HepG2 (cell line): ENCODE data around the gene KCNJ2. TPM values are rescaled to one million over a fixed set of nuclear protein-coding genes. Genes with fewer than 3 reads are reported as not detected.

ENCODE experiments used
- ATAC-seq: fragments of 200-7000 bp; cut with Tn5 transposase; 3 replicates; pipeline ENCODE4 v1.9.1; 2020; ENCODE audit warnings: mild to moderate bottlenecking, moderate library complexity
- BruUV-seq: library from RNA; stranded (reverse); fragments of 400-500 nt; replicated peaks from 2 replicates; lab custom pipeline; 2021; lab: Mats Ljungman, UMichigan
- CTCF ChIA-PET: fragments of 300-600 bp; formaldehyde crosslinking; extraction: SDS; loops from one replicate; lab custom pipeline; 2021; ENCODE audit warnings: low total read pairs, inconsistent platforms, low intra/inter-chr PET ratio; lab: Yijun Ruan, JAX
- POLR2A ChIA-PET: fragments of 350-600 bp; sonication (Branson Sonifier 250); formaldehyde crosslinking; loops from one replicate; lab custom pipeline; 2020; ENCODE audit warnings: antibody characterized with exemption, inconsistent platforms; lab: Yijun Ruan, JAX
- DNase-seq: peaks from one replicate; pipeline ENCODE4 v3.0.0-alpha.2; 2015; ENCODE audit warnings: low spot score
- FAIRE-seq: peaks from 3 replicates; lab custom pipeline; 2011; peaks lifted over from hg19 to GRCh38; lab: Jason Lieb, UNC
- H2AFZ ChIP-seq: one replicate; pipeline ENCODE4 v1.6.1; 2011; ENCODE audit warnings: low read length, inconsistent platforms
- H3K27ac ChIP-seq: fragments of 300-600 bp; 3 replicates; pipeline ENCODE4 v1.8.0; 2011; ENCODE audit warnings: mixed run types, mild to moderate bottlenecking, mixed read lengths, low read length, inconsistent platforms; ENCODE audit not compliant: insufficient read depth; ENCODE audit errors: extremely low read length
- H3K27me3 ChIP-seq, 2 experiments: fragments of 200-600 bp in 1 of 2; 2 replicates in 1 of 2; 3 replicates in 1 of 2; pipeline versions ENCODE4 v1.6.0 to v1.8.0; 2011; ENCODE audit warnings: low read length in 2 of 2, mild to moderate bottlenecking in 2 of 2, moderate library complexity in 2 of 2, inconsistent platforms in 1 of 2; ENCODE audit not compliant: insufficient read depth in 2 of 2, control insufficient read depth in 1 of 2
- H3K36me3 ChIP-seq, 2 experiments: fragments of 200-600 bp in 1 of 2; replicated peaks in 1 of 2; 2 replicates in 1 of 2; 3 replicates in 1 of 2; pipeline versions ENCODE4 v1.5.1 to v1.8.0; 2011; ENCODE audit warnings: low read length in 2 of 2, inconsistent platforms in 1 of 2; ENCODE audit not compliant: insufficient read depth in 2 of 2, control insufficient read depth in 1 of 2
- H3K4me1 ChIP-seq: 2 replicates; pipeline ENCODE4 v1.5.1; 2012; ENCODE audit warnings: low read length, inconsistent platforms; ENCODE audit not compliant: insufficient read depth
- H3K4me2 ChIP-seq: 2 replicates; pipeline ENCODE4 v1.6.0; 2011; ENCODE audit warnings: low read depth, low read length, inconsistent platforms
- H3K4me3 ChIP-seq, 3 experiments: fragments of 200-600 bp in 1 of 3; sonication (generic), shearing (Covaris generic) in 1 of 3; replicated peaks in 1 of 3; 2 replicates each; pipeline ENCODE4 v1.5.1; 2011 to 2016; ENCODE audit warnings: low read length in 3 of 3, inconsistent platforms in 2 of 3, low read depth in 2 of 3, mild to moderate bottlenecking in 2 of 3, control low read depth in 1 of 3, mixed read lengths in 1 of 3; ENCODE audit not compliant: insufficient read depth in 1 of 3
- H3K79me2 ChIP-seq: one replicate; pipeline ENCODE4 v1.6.1; 2011; ENCODE audit warnings: low read length, inconsistent platforms; ENCODE audit not compliant: insufficient read depth
- H3K9ac ChIP-seq: 2 replicates; pipeline ENCODE4 v1.6.0; 2011; ENCODE audit warnings: mild to moderate bottlenecking, low read depth, low read length, inconsistent platforms; ENCODE audit not compliant: insufficient read depth
- H3K9me3 ChIP-seq: 2 replicates; pipeline ENCODE4 v1.5.1; 2012; ENCODE audit warnings: mild to moderate bottlenecking, low read length
- H4K20me1 ChIP-seq: 2 replicates; pipeline ENCODE4 v1.6.0; 2011; ENCODE audit warnings: inconsistent platforms, mild to moderate bottlenecking, low read length, moderate library complexity; ENCODE audit not compliant: insufficient read depth
- ARHGAP35 ChIP-seq: sonication (generic); formaldehyde crosslinking; IDR thresholded peaks from 2 replicates; pipeline ENCODE4 v1.9.0; 2022; ENCODE audit warnings: mild to moderate bottlenecking, inconsistent platforms, moderate library complexity, missing genetic modification reagents, borderline replicate concordance
- ARID5B ChIP-seq: IDR thresholded peaks from 2 replicates; pipeline ENCODE4 v1.4.0; 2020; ENCODE audit warnings: mild to moderate bottlenecking, missing genetic modification reagents
- FOSL2 ChIP-seq: sonication (generic); formaldehyde crosslinking; IDR thresholded peaks from 2 replicates; pipeline ENCODE4 v1.4.0; 2020; ENCODE audit warnings: missing genetic modification reagents
- KDM6A ChIP-seq: IDR thresholded peaks from 2 replicates; pipeline ENCODE4 v1.6.1; 2016; ENCODE audit warnings: low read depth
- RFXANK ChIP-seq: IDR thresholded peaks from 2 replicates; pipeline ENCODE4 v1.6.1; 2016
- SSRP1 ChIP-seq: IDR thresholded peaks from 2 replicates; pipeline ENCODE4 v1.6.1; 2016; ENCODE audit warnings: control low read depth
- ZBED4 ChIP-seq: sonication (generic); formaldehyde crosslinking; IDR thresholded peaks from 2 replicates; pipeline ENCODE4 v1.4.0; 2020; ENCODE audit warnings: missing genetic modification reagents, borderline replicate concordance
- ZNF576 ChIP-seq: sonication (generic); formaldehyde crosslinking; IDR thresholded peaks from 2 replicates; pipeline ENCODE4 v1.4.0; 2020; ENCODE audit warnings: mild to moderate bottlenecking, missing genetic modification reagents
- ZNF619 ChIP-seq: sonication (generic); formaldehyde crosslinking; IDR thresholded peaks from 2 replicates; pipeline ENCODE4 v1.4.0; 2020; ENCODE audit warnings: mild to moderate bottlenecking, missing genetic modification reagents
- WGBS: methylation state at CpG from one replicate; pipeline ENCODE4 v1.1.6; 2017; ENCODE audit warnings: low lambda C conversion rate; 5-methylcytosine and 5-hydroxymethylcytosine counted together
- in situ Hi-C: cut with HindIII; loops from 2 replicates; pipeline ENCODE4 v1.10.0; 2017; ENCODE audit warnings: low pct_unique_long_range_greater_than_20kb; ENCODE audit not compliant: extremely low pct_ligation_motif_present
- intact Hi-C: fragments of 100-400 bp; cut with micrococcal nuclease; formaldehyde crosslinking; loops from one replicate; pipeline ENCODE4 v1.10.0; 2022; ENCODE audit not compliant: unreplicated experiment
- polyA plus RNA-seq, 8 experiments: library from polyadenylated mRNA; depleted of rRNA in 3 of 8; stranded (reverse) in 7 of 8; unstranded in 1 of 8; fragments of >200 nt; fragmentation: Illumina TruSeq in 4 of 8; extraction: Trizol in 4 of 8; gene quantifications; 2 replicates each; pipeline versions ENCODE4 v1.2.1 to v1.2.3, GENCODE V29; 2011 to 2016; ENCODE audit warnings: low read depth in 4 of 8, missing spikeins in 1 of 8, mixed read lengths in 1 of 8; ENCODE audit not compliant: insufficient read depth in 1 of 8
- total RNA-seq, 5 experiments: library from RNA; depleted of rRNA; stranded (reverse); fragments of >200 nt; fragmentation: Illumina TruSeq; extraction: Trizol; gene quantifications; 2 replicates each; pipeline ENCODE4 v1.2.3, GENCODE V29; 2016; ENCODE audit warnings: low read depth in 1 of 5

KCNJ2 gene
- total and polyA plus RNA-seq, 2 of the 13 experiments (the other 11 are each of a cell fraction or from before 2014, with no cell fraction given), result not detected

- Histone ChIP-seq H2AFZ (no peak overlapping the region), H4K20me1 (no peaks in the 10 kb centered on the region), H3K4me1 (no peaks in the 10 kb centered on the region), H3K4me3 (no peak overlapping the region), H3K27ac (no peak overlapping the region), H3K27me3 (no peaks in the 10 kb centered on the region), H3K9me3 (peaks cover 60% of the 10 kb centered on the region), H3K9ac (no peak overlapping the region), H3K36me3 (no peaks in the 10 kb centered on the region), H3K79me2 (no peaks in the 10 kb centered on the region), H3K4me2 (no peak overlapping the region)
- WGBS, result 2% methylated on average over 6 of the region's 6 CpGs
- no peak for ATAC-seq
- BruUV-seq, result no TSS peak
- ChIA-PET CTCF (no interaction called here), POLR2A (no interaction called here)
- intact Hi-C loops (no loop called here), in situ Hi-C loops (no loop called here)
- FAIRE-seq, result no peak
- no peak for TF ChIP-seq SSRP1 (CRISPR knock-in tag)
- TF ChIP-seq ZNF576 (CRISPR knock-in tag), result no peak
- no peak for TF ChIP-seq ZNF619 (CRISPR knock-in tag)
- no peak for TF ChIP-seq ARHGAP35
- TF ChIP-seq KDM6A (CRISPR knock-in tag), result no peak
- no peak for TF ChIP-seq RFXANK
- TF ChIP-seq FOSL2 (CRISPR knock-in tag), result no peak
- TF ChIP-seq ARID5B (CRISPR knock-in tag), result no peak
- no peak for TF ChIP-seq ZBED4 (CRISPR knock-in tag)
- DNase-seq, result no peak
Observed at GRCh38 chr17:70206361-70207010, 37.2 kb downstream of the KCNJ2 start.
